H1 (cell line): ENCODE data around the gene TRIM39.

Experiments
- CHD1 ChIP-seq: IDR thresholded peaks from 2 replicates; pipeline ENCODE4 v1.6.1; 2012; ENCODE audit warnings: low read depth, low read length, improper control_type of control experiment
- EGR1 ChIP-seq: IDR thresholded peaks from 2 replicates; pipeline ENCODE4 v1.6.1; 2011; ENCODE audit warnings: low read depth, low read length, borderline replicate concordance
- EZH2 ChIP-seq: fragments of 200-600 bp; sonication (generic); IDR thresholded peaks from 2 replicates; pipeline ENCODE4 v1.7.1; 2012; ENCODE audit warnings: low read depth, mild to moderate bottlenecking, moderate library complexity, low read length, inconsistent platforms; ENCODE audit not compliant: severe bottlenecking
- MAX ChIP-seq: IDR thresholded peaks from 2 replicates; pipeline ENCODE4 v1.6.1; 2012; ENCODE audit warnings: inconsistent platforms
- POLR2AphosphoS5 ChIP-seq: IDR thresholded peaks from 2 replicates; pipeline ENCODE4 v1.6.1; 2011; ENCODE audit warnings: low read depth, low read length
- RNF2 ChIP-seq: fragments of 200-900, 300-1000 bp; sonication (generic); IDR thresholded peaks from 2 replicates; pipeline ENCODE4 v1.7.1; 2016; ENCODE audit warnings: borderline replicate concordance, low read depth, mild to moderate bottlenecking, antibody characterized with exemption, low read length; ENCODE audit not compliant: poor library complexity, severe bottlenecking; ENCODE audit errors: missing control alignments
- SRF ChIP-seq: IDR thresholded peaks from 2 replicates; pipeline ENCODE4 v1.6.1; 2011; ENCODE audit warnings: mild to moderate bottlenecking, low read depth, low read length, moderate library complexity
- TEAD4 ChIP-seq: IDR thresholded peaks from 2 replicates; pipeline ENCODE4 v1.6.1; 2012; ENCODE audit warnings: low read depth, low read length, inconsistent platforms, mixed read lengths
- YY1 ChIP-seq: IDR thresholded peaks from 2 replicates; pipeline ENCODE4 v1.6.1; 2011; ENCODE audit warnings: low read depth, mild to moderate bottlenecking, low read length
- TF ChIP-seq, protein P1 (sequence below), 3 experiments: IDR thresholded peaks; 1 replicate in 2 of 3; 2 replicates in 1 of 3; pipeline versions ENCODE4 v1.5.1 to v1.6.1; 2011; ENCODE audit warnings: low read length in 3 of 3, mild to moderate bottlenecking in 3 of 3, inconsistent platforms in 2 of 3, low read depth in 1 of 3, moderate library complexity in 1 of 3; ENCODE audit not compliant: insufficient read depth in 1 of 3; ENCODE audit errors: control extremely low read depth in 1 of 3

- TF ChIP-seq EZH2 (no peak), MAX (no peak), RNF2 (no peak), SRF (no peak), EGR1 (no peak), POLR2AphosphoS5 (no peak), CHD1 (no peak), YY1 (no peak), TEAD4 (no peak)
- TF ChIP-seq, protein P1, sequence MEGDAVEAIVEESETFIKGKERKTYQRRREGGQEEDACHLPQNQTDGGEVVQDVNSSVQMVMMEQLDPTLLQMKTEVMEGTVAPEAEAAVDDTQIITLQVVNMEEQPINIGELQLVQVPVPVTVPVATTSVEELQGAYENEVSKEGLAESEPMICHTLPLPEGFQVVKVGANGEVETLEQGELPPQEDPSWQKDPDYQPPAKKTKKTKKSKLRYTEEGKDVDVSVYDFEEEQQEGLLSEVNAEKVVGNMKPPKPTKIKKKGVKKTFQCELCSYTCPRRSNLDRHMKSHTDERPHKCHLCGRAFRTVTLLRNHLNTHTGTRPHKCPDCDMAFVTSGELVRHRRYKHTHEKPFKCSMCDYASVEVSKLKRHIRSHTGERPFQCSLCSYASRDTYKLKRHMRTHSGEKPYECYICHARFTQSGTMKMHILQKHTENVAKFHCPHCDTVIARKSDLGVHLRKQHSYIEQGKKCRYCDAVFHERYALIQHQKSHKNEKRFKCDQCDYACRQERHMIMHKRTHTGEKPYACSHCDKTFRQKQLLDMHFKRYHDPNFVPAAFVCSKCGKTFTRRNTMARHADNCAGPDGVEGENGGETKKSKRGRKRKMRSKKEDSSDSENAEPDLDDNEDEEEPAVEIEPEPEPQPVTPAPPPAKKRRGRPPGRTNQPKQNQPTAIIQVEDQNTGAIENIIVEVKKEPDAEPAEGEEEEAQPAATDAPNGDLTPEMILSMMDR (IDR thresholded peaks at IDR 0.05; ENCODE audit: control extremely low read depth in 1 of 3, insufficient read depth in 1 of 3, low read depth in 1 of 3, low read length in 3 of 3): no peak
These were observed 32.5 kb downstream of the TRIM39 start for GRCh38 chr6:30359276-30359675.
